ENCODE results near the gene ATG4A.

ATG4A gene

DNA sequence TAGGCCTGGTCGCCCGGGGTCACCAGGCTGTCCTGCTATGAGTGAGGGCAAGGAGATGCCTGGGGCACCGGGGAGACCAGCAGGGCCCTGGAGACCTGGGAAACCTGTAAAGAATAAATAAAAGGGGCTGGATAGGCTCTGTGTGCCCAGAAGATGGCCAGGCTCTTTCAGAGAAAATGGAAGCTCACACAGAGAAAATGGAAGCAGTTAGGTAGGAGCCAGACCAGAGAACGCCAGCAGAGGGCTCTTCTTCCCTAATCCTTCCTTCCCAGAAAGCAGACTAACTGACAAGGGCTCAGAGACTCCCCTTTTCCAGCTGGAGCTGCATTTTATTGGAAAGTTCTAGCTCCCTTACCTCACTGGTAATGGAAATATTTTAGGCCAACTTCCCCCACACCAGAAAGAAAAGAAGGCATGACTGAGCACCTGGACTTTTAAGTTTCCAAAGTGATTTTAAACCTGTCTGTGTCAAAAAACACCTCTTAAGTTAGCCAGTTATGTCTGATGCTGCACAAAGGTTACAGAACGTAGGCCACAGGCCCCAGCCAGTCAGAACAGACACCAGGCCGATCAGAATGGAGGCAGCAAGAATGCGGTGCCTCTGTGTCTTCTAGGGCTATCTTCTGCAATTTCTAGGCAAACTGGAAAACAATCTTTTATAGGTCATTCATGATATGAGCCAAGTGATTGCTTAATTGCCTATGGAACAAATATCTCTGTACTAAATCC, 74.0 kb downstream of the ATG4A start:
- Histone ChIP-seq H3K27ac (ENCODE audit: low read length) (no peak overlapping the region), H3K9me3 (ENCODE audit: control insufficient read depth in 2 of 2, low read length in 2 of 2) (peaks cover 0 to 3% of the 10 kb centered on the region in 2 donors), H3K4me1 (ENCODE audit: control insufficient read depth, insufficient read depth, low read length) (peaks cover 3% of the 10 kb centered on the region), H3K9ac (ENCODE audit: low read length in 2 of 2) (no peak overlapping the region), H3K27me3 (ENCODE audit: control insufficient read depth in 1 of 2, insufficient read depth in 2 of 2, low read length in 2 of 2) (peaks cover 0 to 9% of the 10 kb centered on the region in 2 donors), H3K36me3 (ENCODE audit: control insufficient read depth in 2 of 2, insufficient read depth in 2 of 2, low read length in 2 of 2) (peaks cover 0 to 7% of the 10 kb centered on the region in 2 donors), H3K4me3 (ENCODE audit: low read length in 2 of 2) (no peak overlapping the region)

DNA sequence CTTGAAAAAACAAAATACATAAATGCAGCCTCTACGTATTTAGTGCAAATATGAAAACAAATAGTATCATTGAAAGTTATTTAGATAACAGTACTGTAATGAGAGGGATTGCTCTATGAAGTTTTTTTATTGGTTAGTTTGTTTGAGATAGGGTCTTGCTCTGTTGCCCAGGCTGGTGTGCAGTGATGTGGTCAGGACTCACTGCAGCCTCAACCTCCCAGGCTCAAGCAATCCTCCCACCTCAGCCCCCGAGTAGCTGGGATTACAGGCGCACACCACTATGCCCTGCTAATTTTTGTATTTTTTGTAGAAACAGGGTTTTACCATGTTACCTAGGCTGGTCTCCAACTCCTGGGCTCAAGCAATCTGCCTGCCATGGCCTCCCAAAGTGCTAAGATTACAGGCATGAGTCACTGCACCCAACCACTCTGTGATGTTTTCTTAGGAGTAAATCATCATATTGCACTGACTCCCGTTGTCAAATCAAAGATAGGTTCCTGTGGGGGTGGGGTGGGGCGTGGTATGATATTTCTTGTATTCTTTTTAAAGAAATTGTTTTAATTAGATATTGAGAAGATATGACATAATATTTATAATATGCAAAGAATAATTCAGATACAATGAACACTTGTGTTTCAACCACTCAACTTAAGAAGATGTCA, 75.8 kb downstream of the ATG4A start:
- Histone ChIP-seq H3K9me3 (ENCODE audit: control insufficient read depth in 2 of 2, low read length in 2 of 2) (peaks cover 0 to 3% of the 10 kb centered on the region in 2 donors), H3K36me3 (ENCODE audit: control insufficient read depth in 2 of 2, insufficient read depth in 2 of 2, low read length in 2 of 2) (peaks cover 0 to 9% of the 10 kb centered on the region in 2 donors), H3K9ac (ENCODE audit: low read length in 2 of 2) (no peak overlapping the region), H3K27ac (ENCODE audit: low read length) (no peak overlapping the region), H3K4me1 (ENCODE audit: control insufficient read depth, insufficient read depth, low read length) (peaks cover 3% of the 10 kb centered on the region), H3K27me3 (ENCODE audit: control insufficient read depth in 1 of 2, insufficient read depth in 2 of 2, low read length in 2 of 2) (peaks cover 0 to 6% of the 10 kb centered on the region in 2 donors), H3K4me3 (ENCODE audit: low read length in 2 of 2) (no peak overlapping the region)

DNA sequence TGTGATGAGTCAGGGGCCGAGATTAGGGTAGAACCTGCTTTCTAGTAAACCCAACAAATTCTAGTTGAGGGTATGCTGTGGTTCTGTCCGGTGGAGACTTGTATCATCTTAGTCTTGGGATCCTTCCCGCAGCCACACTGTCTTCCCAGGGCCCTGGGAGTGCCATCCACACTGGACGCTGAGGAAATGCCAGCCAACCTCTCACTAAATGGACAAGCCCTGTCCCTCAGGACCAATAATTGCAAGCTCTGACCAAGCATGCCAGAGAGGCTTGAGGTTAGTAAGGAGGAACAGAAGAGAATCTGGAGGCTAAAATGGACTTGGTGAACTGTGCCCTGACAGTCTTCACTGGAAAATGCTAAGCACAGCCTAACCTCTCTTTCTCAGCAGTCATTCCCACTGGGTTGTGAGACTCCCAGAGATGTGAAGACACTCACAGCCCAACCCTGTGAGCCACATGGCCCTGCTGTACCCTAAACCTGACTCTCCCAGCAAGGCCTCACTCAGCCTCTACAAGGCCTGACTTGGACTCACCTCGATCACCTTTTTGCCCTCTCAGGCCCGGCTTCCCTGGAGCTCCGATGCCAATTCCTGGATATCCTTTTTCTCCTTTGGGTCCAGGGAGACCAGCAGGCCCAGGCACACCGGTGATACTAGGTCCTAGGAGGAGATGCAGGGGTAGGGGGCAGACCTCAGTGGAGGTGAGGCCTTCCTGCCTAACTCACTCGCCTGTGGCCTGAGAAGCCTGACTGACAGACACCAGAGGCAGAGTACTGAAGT, 77.6 kb downstream of the ATG4A start:
- peaks cover 0 to 10% of the 10 kb centered on the region in 2 donors for H3K36me3 ChIP-seq (ENCODE audit: control insufficient read depth in 2 of 2, insufficient read depth in 2 of 2, low read length in 2 of 2)

DNA sequence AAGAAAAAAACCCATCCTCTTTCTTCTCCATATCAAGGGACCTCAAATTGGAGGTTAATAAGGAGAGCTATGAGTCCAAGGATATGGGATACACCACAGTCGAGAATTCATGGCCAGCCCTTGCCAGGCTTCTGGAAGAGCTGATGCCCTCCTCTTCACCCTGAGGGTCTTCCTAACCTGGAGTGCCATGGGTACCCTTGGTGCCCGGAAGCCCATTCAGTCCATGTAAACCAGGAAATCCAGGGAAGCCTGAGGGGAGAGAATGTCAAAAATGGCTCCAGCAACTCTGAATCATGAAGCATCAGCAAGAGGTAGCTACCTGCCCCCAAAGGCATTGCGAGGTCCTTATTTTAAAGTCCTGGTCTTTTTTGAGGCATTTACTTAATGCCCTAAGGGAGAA, 78.2 kb downstream of the ATG4A start:
- H3K36me3 ChIP-seq (ENCODE audit: control insufficient read depth in 2 of 2, insufficient read depth in 2 of 2, low read length in 2 of 2): peaks cover 0 to 10% of the 10 kb centered on the region in 2 donors
- peaks cover 3% of the 10 kb centered on the region for H3K4me1 ChIP-seq (ENCODE audit: control insufficient read depth, insufficient read depth, low read length)
- H3K9me3 ChIP-seq (ENCODE audit: control insufficient read depth in 2 of 2, low read length in 2 of 2): peaks cover 0 to 3% of the 10 kb centered on the region in 2 donors
- no peak overlapping the region for H3K4me3 ChIP-seq (ENCODE audit: low read length in 2 of 2)
- H3K27me3 ChIP-seq (ENCODE audit: control insufficient read depth in 1 of 2, insufficient read depth in 2 of 2, low read length in 2 of 2): peaks cover 0 to 5% of the 10 kb centered on the region in 2 donors
- H3K27ac ChIP-seq (ENCODE audit: low read length): no peak overlapping the region
- no peak overlapping the region for H3K9ac ChIP-seq (ENCODE audit: low read length in 2 of 2)

More for the DNA sequence above, 77.6 kb downstream of the ATG4A start:
- Histone ChIP-seq H3K27ac (ENCODE audit: low read length) (no peak overlapping the region), H3K4me3 (ENCODE audit: low read length in 2 of 2) (no peak overlapping the region), H3K9ac (ENCODE audit: low read length in 2 of 2) (no peak overlapping the region), H3K27me3 (ENCODE audit: control insufficient read depth in 1 of 2, insufficient read depth in 2 of 2, low read length in 2 of 2) (peaks cover 0 to 2% of the 10 kb centered on the region in 2 donors), H3K4me1 (ENCODE audit: control insufficient read depth, insufficient read depth, low read length) (peaks cover 3% of the 10 kb centered on the region), H3K9me3 (ENCODE audit: control insufficient read depth in 2 of 2, low read length in 2 of 2) (peaks cover 0 to 3% of the 10 kb centered on the region in 2 donors)

DNA sequence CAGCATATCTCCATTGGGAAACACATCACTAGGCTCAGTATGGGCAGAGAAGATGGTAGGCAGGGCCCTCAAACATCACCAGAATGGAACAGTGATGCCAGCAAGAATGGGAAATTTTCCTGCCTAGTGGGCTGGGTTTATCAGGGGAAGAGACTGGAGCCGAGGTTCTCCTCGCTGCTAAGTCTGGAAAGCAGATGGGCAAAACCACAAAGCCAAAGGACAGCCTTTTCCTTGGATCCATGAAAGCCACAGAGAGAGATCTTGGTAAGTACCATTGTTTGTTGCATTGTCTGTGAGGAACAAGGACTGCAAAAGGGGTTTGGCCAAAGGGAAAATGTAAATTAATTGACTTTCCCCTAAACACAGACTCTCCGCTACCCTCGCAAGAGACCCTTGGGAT, 80.1 kb downstream of the ATG4A start:
- H3K4me3 ChIP-seq (ENCODE audit: low read length in 2 of 2): no peak overlapping the region
- peaks cover 0 to 14% of the 10 kb centered on the region in 2 donors for H3K36me3 ChIP-seq (ENCODE audit: control insufficient read depth in 2 of 2, insufficient read depth in 2 of 2, low read length in 2 of 2)
- H3K9me3 ChIP-seq (ENCODE audit: control insufficient read depth in 2 of 2, low read length in 2 of 2): peaks cover 0 to 3% of the 10 kb centered on the region in 2 donors
- H3K9ac ChIP-seq (ENCODE audit: low read length in 2 of 2): no peak overlapping the region
- peaks cover 0 to 7% of the 10 kb centered on the region in 2 donors for H3K27me3 ChIP-seq (ENCODE audit: control insufficient read depth in 1 of 2, insufficient read depth in 2 of 2, low read length in 2 of 2)
- no peak overlapping the region for H3K27ac ChIP-seq (ENCODE audit: low read length)
- no peaks in the 10 kb centered on the region for H3K4me1 ChIP-seq (ENCODE audit: control insufficient read depth, insufficient read depth, low read length)

DNA sequence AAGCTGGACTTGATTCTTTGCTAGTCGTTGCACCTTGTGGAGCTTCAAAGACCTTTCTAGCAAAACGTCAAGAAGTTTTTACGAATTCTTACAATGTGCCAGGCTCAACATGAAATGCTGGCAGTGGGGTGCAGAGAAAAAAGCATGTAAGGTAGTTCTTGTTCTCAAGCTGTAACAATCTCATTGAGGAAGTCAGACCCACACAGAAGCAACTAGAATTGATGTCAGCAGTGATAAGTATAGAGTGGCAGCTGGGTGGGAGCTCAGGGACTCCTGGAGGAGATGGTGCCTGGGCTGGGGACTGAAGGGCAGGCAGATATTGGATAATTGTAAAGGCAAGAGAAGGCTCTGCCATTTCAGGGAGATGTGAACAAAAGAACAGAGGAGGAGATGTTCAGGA, 82.3 kb downstream of the ATG4A start:
- Histone ChIP-seq H3K9me3 (ENCODE audit: control insufficient read depth in 2 of 2, low read length in 2 of 2) (peaks cover 0 to 3% of the 10 kb centered on the region in 2 donors), H3K27me3 (ENCODE audit: control insufficient read depth in 1 of 2, insufficient read depth in 2 of 2, low read length in 2 of 2) (peaks cover 0 to 13% of the 10 kb centered on the region in 2 donors), H3K4me3 (ENCODE audit: low read length in 2 of 2) (no peak overlapping the region), H3K27ac (ENCODE audit: low read length) (no peak overlapping the region), H3K36me3 (ENCODE audit: control insufficient read depth in 2 of 2, insufficient read depth in 2 of 2, low read length in 2 of 2) (peaks cover 0 to 16% of the 10 kb centered on the region in 2 donors), H3K9ac (ENCODE audit: low read length in 2 of 2) (no peak overlapping the region), H3K4me1 (ENCODE audit: control insufficient read depth, insufficient read depth, low read length) (peaks cover 3% of the 10 kb centered on the region)

DNA sequence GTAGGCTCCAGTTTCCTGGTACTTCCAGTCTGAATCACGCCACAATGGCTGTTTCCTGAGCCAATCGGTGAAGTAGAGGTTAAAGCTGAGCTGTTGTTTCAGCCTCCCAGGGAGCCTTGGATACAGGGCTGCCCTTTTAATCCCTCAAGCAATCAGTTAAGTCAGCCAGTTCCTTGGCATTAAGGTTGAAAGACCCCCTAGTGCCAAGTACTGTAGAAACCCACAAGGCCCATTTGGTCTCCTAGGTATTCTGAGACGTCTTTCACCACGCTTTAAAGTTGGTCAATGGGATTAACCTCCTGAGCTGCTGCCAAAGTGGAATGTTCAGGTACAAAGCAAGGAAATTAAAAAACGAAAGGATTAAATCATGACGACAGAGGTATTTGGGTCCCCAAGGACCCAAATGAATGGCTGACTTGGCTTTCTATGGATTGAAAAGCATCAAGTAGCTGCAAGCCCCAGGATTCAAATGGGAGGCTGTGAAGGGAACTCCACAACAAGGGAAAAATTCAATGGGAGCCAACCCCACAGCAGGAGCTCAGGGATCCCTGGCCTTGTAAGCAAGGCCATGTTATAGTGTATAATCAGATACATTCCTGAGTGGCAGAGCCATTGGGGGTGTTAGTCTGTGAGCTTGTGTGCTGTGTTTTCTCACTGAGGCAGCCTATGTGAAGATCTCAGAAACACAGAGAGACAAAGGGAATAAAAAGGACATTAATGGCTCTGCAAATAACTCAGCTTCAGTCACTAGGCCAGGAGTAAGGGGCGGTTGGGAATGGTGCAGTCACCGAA, 86.0 kb downstream of the ATG4A start:
- Histone ChIP-seq H3K27me3 (ENCODE audit: control insufficient read depth in 1 of 2, insufficient read depth in 2 of 2, low read length in 2 of 2) (peaks cover 0 to 27% of the 10 kb centered on the region in 2 donors), H3K9ac (ENCODE audit: low read length in 2 of 2) (no peak overlapping the region), H3K36me3 (ENCODE audit: control insufficient read depth in 2 of 2, insufficient read depth in 2 of 2, low read length in 2 of 2) (peaks cover 0 to 11% of the 10 kb centered on the region in 2 donors), H3K9me3 (ENCODE audit: control insufficient read depth in 2 of 2, low read length in 2 of 2) (no peaks in the 10 kb centered on the region), H3K27ac (ENCODE audit: low read length) (no peak overlapping the region), H3K4me1 (ENCODE audit: control insufficient read depth, insufficient read depth, low read length) (peaks cover 3% of the 10 kb centered on the region), H3K4me3 (ENCODE audit: low read length in 2 of 2) (no peak overlapping the region)

DNA sequence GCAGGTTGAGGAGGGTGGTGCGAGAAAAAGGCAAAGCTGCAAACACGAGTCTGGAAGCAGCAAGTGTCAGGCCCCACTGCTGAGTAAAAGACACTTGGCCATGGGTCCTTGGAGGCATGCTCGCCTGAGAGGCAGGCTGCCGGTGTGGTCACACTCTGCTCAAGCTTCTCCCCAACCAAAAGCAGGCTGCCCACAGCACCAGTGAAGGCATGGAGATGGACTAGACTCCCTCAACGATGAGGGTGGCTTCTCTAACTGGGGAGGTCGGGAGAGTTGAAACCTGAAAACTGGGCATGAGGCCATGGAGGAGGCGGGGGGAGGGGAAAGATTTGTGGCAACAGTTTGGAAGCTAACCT, 86.5 kb downstream of the ATG4A start:
- H3K27ac ChIP-seq (ENCODE audit: low read length): no peak overlapping the region
- H3K9me3 ChIP-seq (ENCODE audit: control insufficient read depth in 2 of 2, low read length in 2 of 2): no peaks in the 10 kb centered on the region
- peaks cover 0 to 27% of the 10 kb centered on the region in 2 donors for H3K27me3 ChIP-seq (ENCODE audit: control insufficient read depth in 1 of 2, insufficient read depth in 2 of 2, low read length in 2 of 2)

DNA sequence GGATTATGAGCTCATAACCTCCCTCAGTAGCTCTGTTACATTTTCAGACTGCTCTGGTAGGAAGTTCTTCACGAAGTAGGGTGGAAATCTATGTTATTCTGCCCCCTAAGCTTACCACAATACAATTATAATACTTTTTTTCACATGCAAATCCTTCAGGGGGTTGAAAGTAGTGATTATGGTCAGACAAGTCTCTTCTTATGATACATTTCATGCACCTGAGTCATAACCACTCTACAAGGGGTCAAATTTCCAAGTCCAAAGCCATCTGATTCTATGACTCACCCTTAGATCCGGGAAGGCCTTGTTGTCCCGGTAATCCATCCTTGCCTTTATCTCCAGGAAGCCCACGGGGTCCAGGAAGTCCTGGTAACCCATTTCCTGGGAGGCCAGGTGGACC, 95.2 kb downstream of the ATG4A start:
- Histone ChIP-seq H3K9me3 (ENCODE audit: control insufficient read depth in 2 of 2, low read length in 2 of 2) (no peaks in the 10 kb centered on the region), H3K4me1 (ENCODE audit: control insufficient read depth, insufficient read depth, low read length) (no peaks in the 10 kb centered on the region), H3K9ac (ENCODE audit: low read length in 2 of 2) (no peak overlapping the region), H3K27ac (ENCODE audit: low read length) (no peak overlapping the region), H3K36me3 (ENCODE audit: control insufficient read depth in 2 of 2, insufficient read depth in 2 of 2, low read length in 2 of 2) (peaks cover 4 to 16% of the 10 kb centered on the region in 2 donors), H3K27me3 (ENCODE audit: control insufficient read depth in 1 of 2, insufficient read depth in 2 of 2, low read length in 2 of 2) (peaks cover 0 to 12% of the 10 kb centered on the region in 2 donors), H3K4me3 (ENCODE audit: low read length in 2 of 2) (no peak overlapping the region)

More for the DNA sequence above, 86.5 kb downstream of the ATG4A start:
- H3K4me3 ChIP-seq (ENCODE audit: low read length in 2 of 2): no peak overlapping the region
- peaks cover 0 to 11% of the 10 kb centered on the region in 2 donors for H3K36me3 ChIP-seq (ENCODE audit: control insufficient read depth in 2 of 2, insufficient read depth in 2 of 2, low read length in 2 of 2)
- H3K4me1 ChIP-seq (ENCODE audit: control insufficient read depth, insufficient read depth, low read length): peaks cover 3% of the 10 kb centered on the region
- H3K9ac ChIP-seq (ENCODE audit: low read length in 2 of 2): no peak overlapping the region

DNA sequence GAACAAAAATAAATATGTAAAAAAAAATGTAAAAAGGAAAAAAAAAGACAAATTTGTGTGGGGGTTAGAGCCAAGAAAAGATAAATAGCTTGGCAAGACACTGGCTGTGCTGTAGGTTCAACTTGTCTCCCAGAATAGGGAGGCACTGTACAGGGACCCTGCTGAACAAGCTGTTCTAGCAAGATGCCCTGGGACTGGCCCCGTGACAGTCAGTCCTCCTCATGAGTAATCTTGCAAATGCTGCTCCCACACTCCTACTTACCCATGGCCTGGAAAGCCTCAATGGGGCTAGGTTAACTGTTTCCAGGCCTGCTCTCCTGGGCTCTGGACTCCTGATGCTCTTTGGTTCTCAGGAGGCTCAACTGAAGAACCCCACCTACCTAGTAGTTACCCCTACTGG, 106.8 kb downstream of the ATG4A start:
- peaks cover 5% of the 10 kb centered on the region for H3K4me1 ChIP-seq (ENCODE audit: control insufficient read depth, insufficient read depth, low read length)
- H3K36me3 ChIP-seq (ENCODE audit: control insufficient read depth in 2 of 2, insufficient read depth in 2 of 2, low read length in 2 of 2): peaks cover 0 to 3% of the 10 kb centered on the region in 2 donors
- H3K27ac ChIP-seq (ENCODE audit: low read length): no peak overlapping the region
- no peak overlapping the region for H3K4me3 ChIP-seq (ENCODE audit: low read length in 2 of 2)
- H3K9ac ChIP-seq (ENCODE audit: low read length in 2 of 2): no peak overlapping the region
- no peaks in the 10 kb centered on the region for H3K9me3 ChIP-seq (ENCODE audit: control insufficient read depth in 2 of 2, low read length in 2 of 2)
- peaks cover 0 to 2% of the 10 kb centered on the region in 2 donors for H3K27me3 ChIP-seq (ENCODE audit: control insufficient read depth in 1 of 2, insufficient read depth in 2 of 2, low read length in 2 of 2)
